Vagina (tissue), 2 donors: ENCODE data around the gene SORCS2.

Experiments
- POLR2A ChIP-seq, 2 donors: fragments of 450-650 bp; IDR thresholded peaks; one replicate each; pipeline ENCODE4 v1.6.1; 2017; ENCODE audit warnings: antibody characterized with exemption in 2 of 2, mild to moderate bottlenecking in 2 of 2, moderate library complexity in 2 of 2
- TF ChIP-seq, protein P1 (sequence below), 3 experiments: fragments of 450-650 bp in 2 of 3; fragments of 200-600 bp in 1 of 3; sonication (generic) in 1 of 3; IDR thresholded peaks; one replicate each; pipeline ENCODE4 v1.5.1; 2017 to 2019; ENCODE audit warnings: antibody characterized with exemption in 3 of 3, mild to moderate bottlenecking in 2 of 3, moderate library complexity in 2 of 3

DNA sequence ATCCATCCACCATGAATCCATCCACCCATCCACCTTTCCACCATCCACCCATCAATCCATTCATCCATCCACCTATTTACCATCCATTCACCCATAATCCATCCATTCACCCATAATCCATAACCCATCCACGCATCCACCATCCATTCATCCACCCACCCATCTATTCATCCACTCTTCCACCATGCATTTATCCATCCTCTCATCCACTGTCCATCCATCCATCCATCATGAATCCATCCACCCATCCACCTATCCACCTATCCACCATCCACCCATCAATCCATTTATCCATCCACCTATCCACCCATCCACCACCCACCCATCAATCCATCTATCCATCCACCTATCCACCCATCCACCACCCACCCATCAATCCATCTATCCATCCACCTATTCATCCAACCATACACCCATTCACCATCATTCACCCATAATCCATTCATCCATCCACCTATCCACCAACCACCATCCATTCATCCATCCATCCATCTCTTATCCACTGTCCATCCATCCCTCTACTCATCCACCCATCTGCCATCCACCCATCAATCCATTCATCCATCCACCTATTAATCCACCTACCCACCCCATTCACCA, 422.1 kb downstream of the SORCS2 start:
- TF ChIP-seq, protein P1, sequence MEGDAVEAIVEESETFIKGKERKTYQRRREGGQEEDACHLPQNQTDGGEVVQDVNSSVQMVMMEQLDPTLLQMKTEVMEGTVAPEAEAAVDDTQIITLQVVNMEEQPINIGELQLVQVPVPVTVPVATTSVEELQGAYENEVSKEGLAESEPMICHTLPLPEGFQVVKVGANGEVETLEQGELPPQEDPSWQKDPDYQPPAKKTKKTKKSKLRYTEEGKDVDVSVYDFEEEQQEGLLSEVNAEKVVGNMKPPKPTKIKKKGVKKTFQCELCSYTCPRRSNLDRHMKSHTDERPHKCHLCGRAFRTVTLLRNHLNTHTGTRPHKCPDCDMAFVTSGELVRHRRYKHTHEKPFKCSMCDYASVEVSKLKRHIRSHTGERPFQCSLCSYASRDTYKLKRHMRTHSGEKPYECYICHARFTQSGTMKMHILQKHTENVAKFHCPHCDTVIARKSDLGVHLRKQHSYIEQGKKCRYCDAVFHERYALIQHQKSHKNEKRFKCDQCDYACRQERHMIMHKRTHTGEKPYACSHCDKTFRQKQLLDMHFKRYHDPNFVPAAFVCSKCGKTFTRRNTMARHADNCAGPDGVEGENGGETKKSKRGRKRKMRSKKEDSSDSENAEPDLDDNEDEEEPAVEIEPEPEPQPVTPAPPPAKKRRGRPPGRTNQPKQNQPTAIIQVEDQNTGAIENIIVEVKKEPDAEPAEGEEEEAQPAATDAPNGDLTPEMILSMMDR (IDR thresholded peaks at IDR 0.05) = no peak
- TF ChIP-seq POLR2A (IDR thresholded peaks at IDR 0.05) = no peak
